H4 (cell line): ENCODE measurements around the gene C4orf51. TPM values are rescaled to one million over a fixed set of nuclear protein-coding genes. Genes with fewer than 3 reads are reported as not detected.

ENCODE experiments used
- DNase-seq: peaks from one replicate; pipeline ENCODE4 v3.0.0-alpha.2; 2015; ENCODE audit warnings: low spot score
- total RNA-seq: library from RNA; depleted of rRNA; stranded (reverse); fragments of >200 nt; shearing (Covaris generic); gene quantifications from 2 replicates; pipeline ENCODE4 v1.2.3, GENCODE V29; 2014

Gene C4orf51
- total RNA-seq, 1 experiment from 2014 or later: not detected

GRCh38 chr4:145709843-145710242 is 29.9 kb downstream of the C4orf51 start:
- DNase-seq: no peak

GRCh38 chr4:145716200-145716599 is 36.3 kb downstream of the C4orf51 start:
- no peak for DNase-seq

GRCh38 chr4:145716661-145717200 is 36.8 kb downstream of the C4orf51 start:
- DNase-seq: no peak

GRCh38 chr4:145719752-145720624 is 40.0 kb downstream of the C4orf51 start:
- DNase-seq: no peak

GRCh38 chr4:145720656-145721055 is 40.7 kb downstream of the C4orf51 start:
- no peak for DNase-seq

- no peak for DNase-seq
Measured at GRCh38 chr4:145722561-145722960, 42.6 kb downstream of the C4orf51 start.

GRCh38 chr4:145723336-145723735 is 43.4 kb downstream of the C4orf51 start:
- no peak for DNase-seq

- no peak for DNase-seq
Measured at GRCh38 chr4:145730026-145730425, 50.1 kb downstream of the C4orf51 start.

GRCh38 chr4:145731028-145731427 is 51.1 kb downstream of the C4orf51 start:
- DNase-seq: peak; percentile 18

GRCh38 chr4:145732001-145732815 is 52.3 kb downstream of the C4orf51 start:
- DNase-seq: no peak

- DNase-seq: peak; percentile 89
Measured at GRCh38 chr4:145732895-145733880, 53.2 kb downstream of the C4orf51 start.

- DNase-seq: no peak
Measured at GRCh38 chr4:145734031-145734430, 54.1 kb downstream of the C4orf51 start.

GRCh38 chr4:145734576-145735346 is 54.8 kb downstream of the C4orf51 start:
- peak; percentile 93 for DNase-seq

- DNase-seq: peak; percentile 81
Measured at GRCh38 chr4:145735347-145735675, 55.4 kb downstream of the C4orf51 start.

- no peak for DNase-seq
Measured at GRCh38 chr4:145735827-145736226, 55.9 kb downstream of the C4orf51 start.

GRCh38 chr4:145736241-145736831 is 56.4 kb downstream of the C4orf51 start:
- no peak for DNase-seq

- no peak for DNase-seq
Measured at GRCh38 chr4:145739845-145740244, 59.9 kb downstream of the C4orf51 start.

GRCh38 chr4:145740806-145741205 is 60.9 kb downstream of the C4orf51 start:
- no peak for DNase-seq

- no peak for DNase-seq
Measured at GRCh38 chr4:145743641-145744040, 63.7 kb downstream of the C4orf51 start.

- no peak for DNase-seq
Measured at GRCh38 chr4:145755802-145756201, 75.9 kb downstream of the C4orf51 start.
